Retinal pigment epithelial cell (primary cell): ENCODE data around the gene SULT2B1.

Experiments
- DNase-seq: peaks from one replicate; pipeline ENCODE4 v3.0.0-alpha.2; 2010; ENCODE audit warnings: low read depth
- H3K4me3 ChIP-seq: 2 replicates; pipeline ENCODE4 v1.5.1; 2011; ENCODE audit warnings: mild to moderate bottlenecking, low read length, control low read depth, moderate library complexity
- CTCF ChIP-seq: conservative IDR thresholded peaks from 2 replicates; pipeline ENCODE4 v1.5.1; 2011; ENCODE audit warnings: low read depth, low read length, control low read depth, inconsistent platforms

SULT2B1 gene

GRCh38 chr19:48624067-48624594, 72.2 kb downstream of the SULT2B1 start:
- DNase-seq, result peak; percentile 85
- peak overlapping the region; percentile 69 for H3K4me3 ChIP-seq
- no peak for TF ChIP-seq CTCF

DNA sequence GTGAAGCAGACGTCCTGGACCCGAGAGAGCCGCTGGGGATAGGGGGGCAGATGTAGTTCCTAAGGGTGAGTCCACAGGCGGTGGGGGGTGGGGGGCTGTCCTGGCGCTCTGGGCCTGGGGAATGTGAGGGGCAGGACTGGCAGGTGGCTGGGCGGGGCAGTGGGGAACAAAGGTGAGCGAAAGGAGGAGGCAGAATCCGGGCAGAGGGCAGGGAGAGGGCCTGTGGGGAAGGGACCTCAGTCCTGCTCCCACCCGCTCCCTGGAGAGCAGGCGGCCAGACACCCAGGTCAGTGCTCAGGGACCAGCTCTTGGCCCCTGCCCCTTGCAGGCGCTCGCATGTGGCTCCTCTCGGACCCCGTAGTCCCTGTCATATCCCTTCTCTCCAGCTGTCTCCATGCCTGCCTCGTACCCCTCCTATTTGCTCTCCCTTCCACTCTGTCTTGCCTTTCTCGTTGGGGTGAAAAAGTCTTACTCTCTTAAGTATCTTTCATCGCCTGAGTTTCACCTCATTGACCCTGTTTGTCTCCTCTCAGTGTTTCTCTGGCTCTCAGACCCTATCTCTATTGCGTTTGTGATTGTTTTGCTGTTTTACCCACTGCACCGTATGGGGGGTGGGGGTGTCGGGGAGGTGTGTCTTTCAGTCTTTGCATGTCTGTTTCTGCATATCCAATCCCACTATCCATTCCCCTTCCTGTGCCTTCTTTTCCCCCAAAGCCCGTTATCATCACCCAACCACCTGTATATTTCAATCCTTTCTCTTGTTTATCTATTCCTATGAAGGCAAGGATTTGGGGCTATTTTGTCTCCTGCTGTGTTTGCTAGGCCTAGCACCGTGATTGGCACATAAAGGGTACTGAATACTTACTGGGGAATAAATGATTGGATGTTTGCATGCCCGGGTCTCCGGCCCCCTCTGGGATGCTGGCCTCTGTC, 73.1 kb downstream of the SULT2B1 start:
- DNase-seq, result no peak
- TF ChIP-seq CTCF, result no peak
- H3K4me3 ChIP-seq, result peak overlapping the region; percentile 69

DNA sequence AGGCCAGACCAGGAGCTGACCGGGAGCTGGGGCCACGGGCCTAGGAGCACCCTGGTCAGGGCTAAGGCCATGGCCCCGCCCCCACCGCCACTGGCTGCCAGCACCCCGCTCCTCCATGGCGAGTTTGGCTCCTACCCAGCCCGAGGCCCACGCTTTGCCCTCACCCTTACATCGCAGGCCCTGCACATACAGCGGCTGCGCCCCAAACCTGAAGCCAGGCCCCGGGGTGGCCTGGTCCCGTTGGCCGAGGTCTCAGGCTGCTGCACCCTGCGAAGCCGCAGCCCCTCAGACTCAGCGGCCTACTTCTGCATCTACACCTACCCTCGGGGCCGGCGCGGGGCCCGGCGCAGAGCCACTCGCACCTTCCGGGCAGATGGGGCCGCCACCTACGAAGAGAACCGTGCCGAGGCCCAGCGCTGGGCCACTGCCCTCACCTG, 73.9 kb downstream of the SULT2B1 start:
- no peak overlapping the region for H3K4me3 ChIP-seq
- no peak for TF ChIP-seq CTCF
- no peak for DNase-seq

DNA sequence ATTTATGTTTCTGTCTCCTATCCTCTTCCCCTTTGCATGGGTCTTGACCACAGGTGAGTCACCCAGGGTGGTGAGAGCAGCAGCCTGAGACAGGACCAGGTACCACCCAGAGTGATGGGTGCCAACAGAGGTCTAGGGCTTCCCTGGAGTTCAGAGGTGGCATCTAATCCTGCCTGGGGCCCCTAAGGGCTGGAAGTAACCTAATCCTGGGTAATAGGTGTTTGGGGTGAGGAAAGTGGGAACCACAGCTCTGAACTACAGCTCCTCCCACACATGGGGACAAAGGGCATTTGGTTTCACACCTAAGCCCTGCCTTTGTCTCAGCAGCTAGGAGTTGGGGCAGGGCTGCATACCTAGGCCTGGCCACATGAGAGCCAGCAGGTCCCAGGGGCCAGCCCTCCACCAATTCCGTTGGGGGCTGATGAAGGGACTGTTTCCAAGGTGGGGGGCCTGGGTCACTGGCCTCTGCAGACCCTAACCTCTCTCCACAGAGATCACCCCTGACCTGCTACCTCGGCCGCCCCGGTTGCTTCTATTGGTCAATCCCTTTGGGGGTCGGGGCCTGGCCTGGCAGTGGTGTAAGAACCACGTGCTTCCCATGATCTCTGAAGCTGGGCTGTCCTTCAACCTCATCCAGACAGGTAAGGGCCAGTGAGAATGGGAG, 75.4 kb downstream of the SULT2B1 start:
- DNase-seq, result no peak
- no peak for TF ChIP-seq CTCF
- no peak overlapping the region for H3K4me3 ChIP-seq

GRCh38 chr19:48627865-48628314, 75.9 kb downstream of the SULT2B1 start:
- no peak overlapping the region for H3K4me3 ChIP-seq
- DNase-seq, result no peak
- TF ChIP-seq CTCF, result no peak

DNA sequence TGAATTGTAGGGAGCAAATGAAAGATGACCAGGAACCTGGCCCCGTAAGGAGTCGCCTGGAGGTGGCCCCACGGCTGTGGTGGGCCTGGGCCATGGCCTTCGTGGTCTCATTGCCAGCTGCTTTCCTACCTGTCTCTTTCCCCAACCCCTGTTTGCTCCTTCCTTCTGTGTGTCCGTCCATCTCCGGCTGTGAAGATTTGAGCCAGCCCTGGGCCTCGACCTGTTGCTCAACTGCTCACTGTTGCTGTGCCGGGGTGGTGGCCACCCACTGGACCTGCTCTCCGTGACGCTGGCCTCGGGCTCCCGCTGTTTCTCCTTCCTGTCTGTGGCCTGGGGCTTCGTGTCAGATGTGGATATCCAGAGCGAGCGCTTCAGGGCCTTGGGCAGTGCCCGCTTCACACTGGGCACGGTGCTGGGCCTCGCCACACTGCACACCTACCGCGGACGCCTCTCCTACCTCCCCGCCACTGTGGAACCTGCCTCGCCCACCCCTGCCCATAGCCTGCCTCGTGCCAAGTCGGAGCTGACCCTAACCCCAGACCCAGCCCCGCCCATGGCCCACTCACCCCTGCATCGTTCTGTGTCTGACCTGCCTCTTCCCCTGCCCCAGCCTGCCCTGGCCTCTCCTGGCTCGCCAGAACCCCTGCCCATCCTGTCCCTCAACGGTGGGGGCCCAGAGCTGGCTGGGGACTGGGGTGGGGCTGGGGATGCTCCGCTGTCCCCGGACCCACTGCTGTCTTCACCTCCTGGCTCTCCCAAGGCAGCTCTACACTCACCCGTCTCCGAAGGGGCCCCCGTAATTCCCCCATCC, 76.7 kb downstream of the SULT2B1 start:
- no peak for DNase-seq
- no peak overlapping the region for H3K4me3 ChIP-seq
- TF ChIP-seq CTCF, result no peak
